ENCODE results near the gene CNN1. TPM values are rescaled to one million over a fixed set of nuclear protein-coding genes. Genes with fewer than 3 reads are reported as not detected.

The CNN1 gene
- total RNA-seq, 1 donor from 2014 or later: 27.3 TPM

GRCh38 chr19:11547929-11548700 lies 9.5 kb downstream of the CNN1 start:
- no peaks in the 10 kb centered on the region for H3K27me3 ChIP-seq
- intact Hi-C loops (cut with DNase I): no loop called here
- H3K9me3 ChIP-seq: no peaks in the 10 kb centered on the region
- TF ChIP-seq, protein P1, sequence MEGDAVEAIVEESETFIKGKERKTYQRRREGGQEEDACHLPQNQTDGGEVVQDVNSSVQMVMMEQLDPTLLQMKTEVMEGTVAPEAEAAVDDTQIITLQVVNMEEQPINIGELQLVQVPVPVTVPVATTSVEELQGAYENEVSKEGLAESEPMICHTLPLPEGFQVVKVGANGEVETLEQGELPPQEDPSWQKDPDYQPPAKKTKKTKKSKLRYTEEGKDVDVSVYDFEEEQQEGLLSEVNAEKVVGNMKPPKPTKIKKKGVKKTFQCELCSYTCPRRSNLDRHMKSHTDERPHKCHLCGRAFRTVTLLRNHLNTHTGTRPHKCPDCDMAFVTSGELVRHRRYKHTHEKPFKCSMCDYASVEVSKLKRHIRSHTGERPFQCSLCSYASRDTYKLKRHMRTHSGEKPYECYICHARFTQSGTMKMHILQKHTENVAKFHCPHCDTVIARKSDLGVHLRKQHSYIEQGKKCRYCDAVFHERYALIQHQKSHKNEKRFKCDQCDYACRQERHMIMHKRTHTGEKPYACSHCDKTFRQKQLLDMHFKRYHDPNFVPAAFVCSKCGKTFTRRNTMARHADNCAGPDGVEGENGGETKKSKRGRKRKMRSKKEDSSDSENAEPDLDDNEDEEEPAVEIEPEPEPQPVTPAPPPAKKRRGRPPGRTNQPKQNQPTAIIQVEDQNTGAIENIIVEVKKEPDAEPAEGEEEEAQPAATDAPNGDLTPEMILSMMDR (IDR thresholded peaks at IDR 0.05): no peak
- peaks cover 11% of the 10 kb centered on the region for H3K36me3 ChIP-seq
- ATAC-seq (no peak), DNase-seq (no peak)
- no peak overlapping the region for H3K27ac ChIP-seq
- H3K4me3 ChIP-seq: no peak overlapping the region
- no peaks in the 10 kb centered on the region for H3K4me1 ChIP-seq

DNA sequence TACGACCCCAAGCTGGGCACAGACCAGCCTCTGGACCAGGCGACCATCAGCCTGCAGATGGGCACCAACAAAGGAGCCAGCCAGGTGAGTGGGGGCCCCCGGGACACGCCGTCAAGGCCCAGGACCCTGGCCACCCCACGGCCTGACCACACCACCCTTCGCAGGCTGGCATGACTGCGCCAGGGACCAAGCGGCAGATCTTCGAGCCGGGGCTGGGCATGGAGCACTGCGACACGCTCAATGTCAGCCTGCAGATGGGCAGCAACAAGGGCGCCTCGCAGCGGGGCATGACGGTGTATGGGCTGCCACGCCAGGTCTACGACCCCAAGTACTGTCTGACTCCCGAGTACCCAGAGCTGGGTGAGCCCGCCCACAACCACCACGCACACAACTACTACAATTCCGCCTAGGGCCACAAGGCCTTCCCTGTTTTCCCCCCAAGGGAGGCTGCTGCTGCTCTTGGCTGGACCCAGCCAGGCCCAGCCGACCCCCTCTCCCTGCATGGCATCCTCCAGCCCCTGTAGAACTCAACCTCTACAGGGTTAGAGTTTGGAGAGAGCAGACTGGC lies 10.8 kb downstream of the CNN1 start:
- TF ChIP-seq, protein P1 (IDR thresholded peaks at IDR 0.05): no peak
- ATAC-seq: no peak
- Histone ChIP-seq H3K4me3 (no peak overlapping the region), H3K27ac (no peak overlapping the region), H3K9me3 (no peaks in the 10 kb centered on the region), H3K4me1 (no peaks in the 10 kb centered on the region), H3K36me3 (peaks cover 21% of the 10 kb centered on the region), H3K27me3 (no peaks in the 10 kb centered on the region)
- intact Hi-C loops (cut with DNase I): no loop called here
- DNase-seq: no peak

DNA sequence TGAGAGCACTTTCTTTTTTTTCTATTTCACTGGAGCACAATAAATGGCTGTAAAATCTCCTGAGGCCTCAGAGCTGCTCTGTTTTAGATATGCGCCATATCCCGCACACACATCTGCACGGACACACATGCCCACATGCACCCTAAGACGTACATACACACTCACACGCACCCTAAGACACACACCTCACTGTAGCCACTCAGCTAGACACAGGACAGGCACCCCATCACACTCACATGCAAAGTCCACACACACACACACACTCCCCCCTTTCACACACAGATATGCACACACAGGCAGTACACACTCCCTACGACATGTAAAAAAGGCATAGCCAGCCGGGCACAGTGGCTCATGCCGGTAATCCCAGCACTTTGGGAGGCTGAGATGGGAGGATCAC lies 11.6 kb downstream of the CNN1 start:
- ATAC-seq (no peak), DNase-seq (no peak)
- Histone ChIP-seq H3K27me3 (no peaks in the 10 kb centered on the region), H3K9me3 (no peaks in the 10 kb centered on the region), H3K36me3 (peaks cover 25% of the 10 kb centered on the region), H3K4me3 (no peak overlapping the region), H3K27ac (no peak overlapping the region), H3K4me1 (no peaks in the 10 kb centered on the region)
- intact Hi-C loops (cut with DNase I): no loop called here
- TF ChIP-seq, protein P1 (IDR thresholded peaks at IDR 0.05): no peak

DNA sequence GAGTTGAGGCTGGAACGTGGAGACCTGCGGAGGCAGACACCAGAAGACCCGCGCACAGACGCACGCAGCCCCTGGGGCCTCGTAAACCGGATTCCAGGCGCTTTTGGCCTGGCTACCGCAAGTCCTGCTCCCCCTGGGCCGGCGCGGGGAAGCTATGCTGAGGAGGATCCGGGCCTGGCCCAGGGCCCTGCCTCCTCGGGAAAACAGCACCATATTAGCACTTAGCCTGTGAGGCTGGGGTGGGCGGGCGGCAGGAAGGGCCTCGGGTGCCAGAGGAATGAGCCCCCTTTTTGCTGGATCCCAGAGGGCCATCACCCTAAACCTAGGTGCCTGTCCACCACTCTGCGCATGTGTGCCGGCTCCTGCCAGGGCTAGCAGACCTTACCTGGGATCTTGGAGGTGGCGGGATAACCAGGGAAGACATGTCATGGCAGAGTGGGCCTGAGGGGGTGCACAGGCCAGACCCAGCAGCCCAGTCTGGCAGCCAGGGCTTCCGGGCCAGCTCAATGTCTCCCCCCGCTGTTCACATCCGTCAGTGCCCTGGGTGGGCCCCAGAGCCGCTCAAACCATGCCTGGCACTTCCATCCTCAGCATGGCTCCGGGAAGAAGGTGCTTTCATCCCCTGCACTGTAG lies 13.1 kb downstream of the CNN1 start:
- intact Hi-C loops (cut with DNase I): no loop called here
- H3K9me3 ChIP-seq: no peaks in the 10 kb centered on the region
- peaks cover 25% of the 10 kb centered on the region for H3K36me3 ChIP-seq
- ATAC-seq: peak; percentile 38
- H3K4me1 ChIP-seq: no peaks in the 10 kb centered on the region
- H3K27ac ChIP-seq: no peak overlapping the region
- no peak overlapping the region for H3K4me3 ChIP-seq
- no peak for DNase-seq
- TF ChIP-seq, protein P1 (IDR thresholded peaks at IDR 0.05): peak; percentile 18
- no peaks in the 10 kb centered on the region for H3K27me3 ChIP-seq

- no peak for ATAC-seq
- Histone ChIP-seq H3K4me1 (peaks cover 2% of the 10 kb centered on the region), H3K27me3 (no peaks in the 10 kb centered on the region), H3K36me3 (peaks cover 25% of the 10 kb centered on the region), H3K4me3 (no peak overlapping the region), H3K27ac (no peak overlapping the region), H3K9me3 (no peaks in the 10 kb centered on the region)
- intact Hi-C loops (cut with DNase I): no loop called here
- DNase-seq: no peak
- TF ChIP-seq, protein P1 (IDR thresholded peaks at IDR 0.05): no peak
Observed at GRCh38 chr19:11552666-11553372, 14.2 kb downstream of the CNN1 start.

Measured in upper lobe of right lung (tissue), 1 donor.